Measurements from ENCODE around the gene ESYT1. TPM values are rescaled to one million over a fixed set of nuclear protein-coding genes. Genes with fewer than 3 reads are reported as not detected.

The ESYT1 gene
- total and polyA plus RNA-seq, 10 of the 15 experiments (the other 5 are each of a cell fraction or from before 2014, with no cell fraction given): 47.5 to 120 (median 87.1) TPM

DNA sequence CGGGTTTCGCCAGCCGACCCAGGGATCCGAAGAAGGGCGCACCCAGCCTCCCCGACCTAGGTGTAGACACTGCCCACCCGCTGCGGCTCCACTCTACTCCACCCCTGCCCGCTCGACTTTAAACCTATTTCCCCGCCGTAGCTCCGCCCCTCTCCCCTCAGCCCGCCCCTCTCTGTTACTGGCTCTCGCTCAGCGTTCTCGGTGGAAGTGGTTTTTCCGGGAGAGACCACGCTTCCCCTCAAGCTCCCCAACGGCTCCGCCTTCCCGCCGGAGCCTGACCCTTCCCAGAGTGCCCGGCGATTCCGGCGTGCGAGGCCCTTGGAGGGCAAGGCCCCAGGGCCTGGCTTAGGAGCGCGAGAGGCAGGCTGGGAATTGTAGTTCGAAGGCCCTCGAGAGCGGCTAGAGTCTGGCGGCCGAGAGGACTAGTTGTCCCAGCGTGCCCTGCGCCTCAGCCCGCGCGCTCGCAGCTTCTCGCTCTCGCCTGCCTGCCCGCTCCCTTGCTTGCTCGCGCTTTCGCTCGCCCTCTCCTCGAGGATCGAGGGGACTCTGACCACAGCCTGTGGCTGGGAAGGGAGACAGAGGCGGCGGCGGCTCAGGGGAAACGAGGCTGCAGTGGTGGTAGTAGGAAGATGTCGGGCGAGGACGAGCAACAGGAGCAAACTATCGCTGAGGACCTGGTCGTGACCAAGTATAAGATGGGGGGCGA is 23.8 kb upstream of the ESYT1 start, which contains the start of gene PA2G4 (continued):
- TF ChIP-seq, protein P1, sequence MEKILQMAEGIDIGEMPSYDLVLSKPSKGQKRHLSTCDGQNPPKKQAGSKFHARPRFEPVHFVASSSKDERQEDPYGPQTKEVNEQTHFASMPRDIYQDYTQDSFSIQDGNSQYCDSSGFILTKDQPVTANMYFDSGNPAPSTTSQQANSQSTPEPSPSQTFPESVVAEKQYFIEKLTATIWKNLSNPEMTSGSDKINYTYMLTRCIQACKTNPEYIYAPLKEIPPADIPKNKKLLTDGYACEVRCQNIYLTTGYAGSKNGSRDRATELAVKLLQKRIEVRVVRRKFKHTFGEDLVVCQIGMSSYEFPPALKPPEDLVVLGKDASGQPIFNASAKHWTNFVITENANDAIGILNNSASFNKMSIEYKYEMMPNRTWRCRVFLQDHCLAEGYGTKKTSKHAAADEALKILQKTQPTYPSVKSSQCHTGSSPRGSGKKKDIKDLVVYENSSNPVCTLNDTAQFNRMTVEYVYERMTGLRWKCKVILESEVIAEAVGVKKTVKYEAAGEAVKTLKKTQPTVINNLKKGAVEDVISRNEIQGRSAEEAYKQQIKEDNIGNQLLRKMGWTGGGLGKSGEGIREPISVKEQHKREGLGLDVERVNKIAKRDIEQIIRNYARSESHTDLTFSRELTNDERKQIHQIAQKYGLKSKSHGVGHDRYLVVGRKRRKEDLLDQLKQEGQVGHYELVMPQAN (conservative IDR thresholded peaks at IDR 0.05): peak; percentile 80; the same call in 1 of the 2 replicates
- TF ChIP-seq KLF5 (IDR thresholded peaks at IDR 0.05; ENCODE audit: partially characterized antibody): no peak
- peak; percentile 76; the same call in 1 of the 2 replicates for TF ChIP-seq POLR2AphosphoS2 (IDR thresholded peaks at IDR 0.05; ENCODE audit: low read depth, low read length)
- TF ChIP-seq, protein P2, sequence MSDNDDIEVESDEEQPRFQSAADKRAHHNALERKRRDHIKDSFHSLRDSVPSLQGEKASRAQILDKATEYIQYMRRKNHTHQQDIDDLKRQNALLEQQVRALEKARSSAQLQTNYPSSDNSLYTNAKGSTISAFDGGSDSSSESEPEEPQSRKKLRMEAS (IDR thresholded peaks at IDR 0.05; ENCODE audit: low read depth, low read length): peak; percentile 80
- TF ChIP-seq ETV6 (conservative IDR thresholded peaks at IDR 0.05 in 1 of 2, IDR thresholded peaks at IDR 0.05 in 1 of 2; ENCODE audit: borderline replicate concordance in 1 of 2, low read depth in 1 of 2): peak in 1 of 2 experiments; percentile 77; a peak in 2 of 4 replicates
- TF ChIP-seq TAF1 (IDR thresholded peaks at IDR 0.05; ENCODE audit: borderline replicate concordance, low read depth, low read length): peak; percentile 60; the same call in 1 of the 2 replicates
- peak; percentile 73 for TF ChIP-seq NR2F1 (conservative IDR thresholded peaks at IDR 0.05)
- TF ChIP-seq SMAD5 (IDR thresholded peaks at IDR 0.05; ENCODE audit: low read depth): peak; percentile 76; the same call in 1 of the 2 replicates
- TF ChIP-seq, protein P3, sequence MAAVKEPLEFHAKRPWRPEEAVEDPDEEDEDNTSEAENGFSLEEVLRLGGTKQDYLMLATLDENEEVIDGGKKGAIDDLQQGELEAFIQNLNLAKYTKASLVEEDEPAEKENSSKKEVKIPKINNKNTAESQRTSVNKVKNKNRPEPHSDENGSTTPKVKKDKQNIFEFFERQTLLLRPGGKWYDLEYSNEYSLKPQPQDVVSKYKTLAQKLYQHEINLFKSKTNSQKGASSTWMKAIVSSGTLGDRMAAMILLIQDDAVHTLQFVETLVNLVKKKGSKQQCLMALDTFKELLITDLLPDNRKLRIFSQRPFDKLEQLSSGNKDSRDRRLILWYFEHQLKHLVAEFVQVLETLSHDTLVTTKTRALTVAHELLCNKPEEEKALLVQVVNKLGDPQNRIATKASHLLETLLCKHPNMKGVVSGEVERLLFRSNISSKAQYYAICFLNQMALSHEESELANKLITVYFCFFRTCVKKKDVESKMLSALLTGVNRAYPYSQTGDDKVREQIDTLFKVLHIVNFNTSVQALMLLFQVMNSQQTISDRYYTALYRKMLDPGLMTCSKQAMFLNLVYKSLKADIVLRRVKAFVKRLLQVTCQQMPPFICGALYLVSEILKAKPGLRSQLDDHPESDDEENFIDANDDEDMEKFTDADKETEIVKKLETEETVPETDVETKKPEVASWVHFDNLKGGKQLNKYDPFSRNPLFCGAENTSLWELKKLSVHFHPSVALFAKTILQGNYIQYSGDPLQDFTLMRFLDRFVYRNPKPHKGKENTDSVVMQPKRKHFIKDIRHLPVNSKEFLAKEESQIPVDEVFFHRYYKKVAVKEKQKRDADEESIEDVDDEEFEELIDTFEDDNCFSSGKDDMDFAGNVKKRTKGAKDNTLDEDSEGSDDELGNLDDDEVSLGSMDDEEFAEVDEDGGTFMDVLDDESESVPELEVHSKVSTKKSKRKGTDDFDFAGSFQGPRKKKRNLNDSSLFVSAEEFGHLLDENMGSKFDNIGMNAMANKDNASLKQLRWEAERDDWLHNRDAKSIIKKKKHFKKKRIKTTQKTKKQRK (IDR thresholded peaks at IDR 0.05; ENCODE audit: low read depth, low read length): no peak
- TF ChIP-seq NFYB (IDR thresholded peaks at IDR 0.05; ENCODE audit: insufficient read depth, low read depth, low read length): peak; percentile 62; the same call in 1 of the 2 replicates
- TF ChIP-seq, protein P4, sequence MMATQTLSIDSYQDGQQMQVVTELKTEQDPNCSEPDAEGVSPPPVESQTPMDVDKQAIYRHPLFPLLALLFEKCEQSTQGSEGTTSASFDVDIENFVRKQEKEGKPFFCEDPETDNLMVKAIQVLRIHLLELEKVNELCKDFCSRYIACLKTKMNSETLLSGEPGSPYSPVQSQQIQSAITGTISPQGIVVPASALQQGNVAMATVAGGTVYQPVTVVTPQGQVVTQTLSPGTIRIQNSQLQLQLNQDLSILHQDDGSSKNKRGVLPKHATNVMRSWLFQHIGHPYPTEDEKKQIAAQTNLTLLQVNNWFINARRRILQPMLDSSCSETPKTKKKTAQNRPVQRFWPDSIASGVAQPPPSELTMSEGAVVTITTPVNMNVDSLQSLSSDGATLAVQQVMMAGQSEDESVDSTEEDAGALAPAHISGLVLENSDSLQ (IDR thresholded peaks at IDR 0.05): peak; percentile 5; the same call in 1 of the 2 replicates
- TF ChIP-seq CREM (IDR thresholded peaks at IDR 0.05; ENCODE audit: low read depth): peak; percentile 81
- TF ChIP-seq MEF2B (IDR thresholded peaks at IDR 0.05; ENCODE audit: partially characterized antibody, poor library complexity, severe bottlenecking): no peak
- TF ChIP-seq SRF (IDR thresholded peaks at IDR 0.05; ENCODE audit: low read depth in 2 of 2, low read length in 2 of 2): no peak
- TF ChIP-seq, protein P5, sequence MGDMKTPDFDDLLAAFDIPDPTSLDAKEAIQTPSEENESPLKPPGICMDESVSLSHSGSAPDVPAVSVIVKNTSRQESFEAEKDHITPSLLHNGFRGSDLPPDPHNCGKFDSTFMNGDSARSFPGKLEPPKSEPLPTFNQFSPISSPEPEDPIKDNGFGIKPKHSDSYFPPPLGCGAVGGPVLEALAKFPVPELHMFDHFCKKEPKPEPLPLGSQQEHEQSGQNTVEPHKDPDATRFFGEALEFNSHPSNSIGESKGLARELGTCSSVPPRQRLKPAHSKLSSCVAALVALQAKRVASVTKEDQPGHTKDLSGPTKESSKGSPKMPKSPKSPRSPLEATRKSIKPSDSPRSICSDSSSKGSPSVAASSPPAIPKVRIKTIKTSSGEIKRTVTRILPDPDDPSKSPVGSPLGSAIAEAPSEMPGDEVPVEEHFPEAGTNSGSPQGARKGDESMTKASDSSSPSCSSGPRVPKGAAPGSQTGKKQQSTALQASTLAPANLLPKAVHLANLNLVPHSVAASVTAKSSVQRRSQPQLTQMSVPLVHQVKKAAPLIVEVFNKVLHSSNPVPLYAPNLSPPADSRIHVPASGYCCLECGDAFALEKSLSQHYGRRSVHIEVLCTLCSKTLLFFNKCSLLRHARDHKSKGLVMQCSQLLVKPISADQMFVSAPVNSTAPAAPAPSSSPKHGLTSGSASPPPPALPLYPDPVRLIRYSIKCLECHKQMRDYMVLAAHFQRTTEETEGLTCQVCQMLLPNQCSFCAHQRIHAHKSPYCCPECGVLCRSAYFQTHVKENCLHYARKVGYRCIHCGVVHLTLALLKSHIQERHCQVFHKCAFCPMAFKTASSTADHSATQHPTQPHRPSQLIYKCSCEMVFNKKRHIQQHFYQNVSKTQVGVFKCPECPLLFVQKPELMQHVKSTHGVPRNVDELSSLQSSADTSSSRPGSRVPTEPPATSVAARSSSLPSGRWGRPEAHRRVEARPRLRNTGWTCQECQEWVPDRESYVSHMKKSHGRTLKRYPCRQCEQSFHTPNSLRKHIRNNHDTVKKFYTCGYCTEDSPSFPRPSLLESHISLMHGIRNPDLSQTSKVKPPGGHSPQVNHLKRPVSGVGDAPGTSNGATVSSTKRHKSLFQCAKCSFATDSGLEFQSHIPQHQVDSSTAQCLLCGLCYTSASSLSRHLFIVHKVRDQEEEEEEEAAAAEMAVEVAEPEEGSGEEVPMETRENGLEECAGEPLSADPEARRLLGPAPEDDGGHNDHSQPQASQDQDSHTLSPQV (IDR thresholded peaks at IDR 0.05): no peak
- no peak for TF ChIP-seq FOS (IDR thresholded peaks at IDR 0.05; ENCODE audit: borderline replicate concordance, extremely low read depth, insufficient read length)
